SK-N-SH (cell line): ENCODE measurements around the gene KCNH4.

Experiments
- CTCF ChIP-seq: fragments of 200-600 bp; sonication (generic); IDR thresholded peaks from 2 replicates; pipeline ENCODE4 v1.6.1; 2017; ENCODE audit warnings: antibody characterized with exemption, mild to moderate bottlenecking, moderate library complexity
- TF ChIP-seq, protein P1 (sequence below): fragments of 150-350 bp; IDR thresholded peaks from 2 replicates; pipeline ENCODE4 v1.6.1; 2016; ENCODE audit warnings: mild to moderate bottlenecking, low read depth, low read length

DNA sequence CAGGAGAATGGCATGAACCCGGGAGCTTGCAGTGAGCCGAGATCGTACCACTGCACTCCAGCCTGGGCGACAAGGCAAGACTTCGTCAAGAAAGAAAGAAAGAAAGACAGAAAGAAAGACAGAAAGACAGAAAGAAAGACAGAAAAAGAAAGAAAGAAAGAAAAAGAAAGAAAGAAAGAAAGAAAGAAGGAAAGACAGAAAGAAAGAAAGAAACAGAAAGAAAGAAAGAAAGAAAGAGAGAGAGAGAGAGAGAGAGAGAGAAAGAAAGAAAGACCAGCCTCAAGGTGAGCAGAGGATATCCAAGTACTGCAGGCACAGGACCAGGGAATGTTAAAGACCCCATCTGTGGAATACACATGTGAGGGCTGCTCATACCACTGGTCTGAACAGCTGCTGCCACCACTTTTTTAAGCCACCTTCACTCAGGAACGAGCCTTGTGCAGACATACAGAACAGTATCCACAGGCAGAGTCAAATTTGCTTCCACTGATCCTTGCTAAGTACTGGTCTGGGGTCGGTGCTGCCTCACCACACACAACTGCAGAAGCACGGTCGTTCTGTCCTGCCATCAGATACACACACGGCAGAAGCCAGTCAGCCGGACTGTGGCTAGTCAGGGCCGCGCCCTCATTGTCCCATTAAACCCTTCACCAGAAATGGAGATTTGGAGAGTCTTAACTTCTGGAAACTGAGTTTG lies 33.9 kb downstream of the KCNH4 start:
- no peak for TF ChIP-seq CTCF
- TF ChIP-seq, protein P1, sequence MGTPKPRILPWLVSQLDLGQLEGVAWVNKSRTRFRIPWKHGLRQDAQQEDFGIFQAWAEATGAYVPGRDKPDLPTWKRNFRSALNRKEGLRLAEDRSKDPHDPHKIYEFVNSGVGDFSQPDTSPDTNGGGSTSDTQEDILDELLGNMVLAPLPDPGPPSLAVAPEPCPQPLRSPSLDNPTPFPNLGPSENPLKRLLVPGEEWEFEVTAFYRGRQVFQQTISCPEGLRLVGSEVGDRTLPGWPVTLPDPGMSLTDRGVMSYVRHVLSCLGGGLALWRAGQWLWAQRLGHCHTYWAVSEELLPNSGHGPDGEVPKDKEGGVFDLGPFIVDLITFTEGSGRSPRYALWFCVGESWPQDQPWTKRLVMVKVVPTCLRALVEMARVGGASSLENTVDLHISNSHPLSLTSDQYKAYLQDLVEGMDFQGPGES, result no peak
